ENCODE measurements around the gene PGK1.

GRCh38 chrX:78168065-78168464 lies 64.0 kb downstream of the PGK1 start:
- TF ChIP-seq CTCF (IDR thresholded peaks at IDR 0.05) (no peak), POLR2A (IDR thresholded peaks at IDR 0.05) (no peak)

Data from heart left ventricle (tissue), 13 donors.